Retinal pigment epithelial cell (primary cell): ENCODE results near the gene DDX42.

Source experiments
- DNase-seq: peaks from one replicate; pipeline ENCODE4 v3.0.0-alpha.2; 2010; ENCODE audit warnings: low read depth
- H3K4me3 ChIP-seq: 2 replicates; pipeline ENCODE4 v1.5.1; 2011; ENCODE audit warnings: mild to moderate bottlenecking, low read length, control low read depth, moderate library complexity
- TF ChIP-seq, protein P1 (sequence below): conservative IDR thresholded peaks from 2 replicates; pipeline ENCODE4 v1.5.1; 2011; ENCODE audit warnings: low read depth, low read length, control low read depth, inconsistent platforms

The DDX42 gene

DNA sequence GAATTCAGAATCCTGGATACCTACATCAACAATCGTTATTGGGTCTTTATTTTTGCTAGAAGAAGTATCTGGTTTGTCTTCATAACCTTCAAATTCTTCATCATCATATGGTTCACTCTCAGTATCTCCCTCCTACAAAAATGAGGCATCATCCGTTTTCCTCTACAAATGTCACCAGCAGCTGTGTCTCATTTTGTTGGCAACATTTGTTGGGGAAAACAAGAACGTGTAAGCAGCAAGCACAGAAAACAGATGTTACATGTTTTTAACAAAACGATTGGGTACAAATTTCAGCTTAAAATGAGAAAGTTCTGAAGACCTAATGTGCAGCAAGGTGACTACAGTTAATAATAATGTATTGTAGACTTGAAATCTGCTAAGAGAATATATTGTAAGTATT is 9.3 kb upstream of the DDX42 start:
- no peak overlapping the region for H3K4me3 ChIP-seq
- DNase-seq = no peak
- TF ChIP-seq, protein P1, sequence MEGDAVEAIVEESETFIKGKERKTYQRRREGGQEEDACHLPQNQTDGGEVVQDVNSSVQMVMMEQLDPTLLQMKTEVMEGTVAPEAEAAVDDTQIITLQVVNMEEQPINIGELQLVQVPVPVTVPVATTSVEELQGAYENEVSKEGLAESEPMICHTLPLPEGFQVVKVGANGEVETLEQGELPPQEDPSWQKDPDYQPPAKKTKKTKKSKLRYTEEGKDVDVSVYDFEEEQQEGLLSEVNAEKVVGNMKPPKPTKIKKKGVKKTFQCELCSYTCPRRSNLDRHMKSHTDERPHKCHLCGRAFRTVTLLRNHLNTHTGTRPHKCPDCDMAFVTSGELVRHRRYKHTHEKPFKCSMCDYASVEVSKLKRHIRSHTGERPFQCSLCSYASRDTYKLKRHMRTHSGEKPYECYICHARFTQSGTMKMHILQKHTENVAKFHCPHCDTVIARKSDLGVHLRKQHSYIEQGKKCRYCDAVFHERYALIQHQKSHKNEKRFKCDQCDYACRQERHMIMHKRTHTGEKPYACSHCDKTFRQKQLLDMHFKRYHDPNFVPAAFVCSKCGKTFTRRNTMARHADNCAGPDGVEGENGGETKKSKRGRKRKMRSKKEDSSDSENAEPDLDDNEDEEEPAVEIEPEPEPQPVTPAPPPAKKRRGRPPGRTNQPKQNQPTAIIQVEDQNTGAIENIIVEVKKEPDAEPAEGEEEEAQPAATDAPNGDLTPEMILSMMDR = no peak

DNA sequence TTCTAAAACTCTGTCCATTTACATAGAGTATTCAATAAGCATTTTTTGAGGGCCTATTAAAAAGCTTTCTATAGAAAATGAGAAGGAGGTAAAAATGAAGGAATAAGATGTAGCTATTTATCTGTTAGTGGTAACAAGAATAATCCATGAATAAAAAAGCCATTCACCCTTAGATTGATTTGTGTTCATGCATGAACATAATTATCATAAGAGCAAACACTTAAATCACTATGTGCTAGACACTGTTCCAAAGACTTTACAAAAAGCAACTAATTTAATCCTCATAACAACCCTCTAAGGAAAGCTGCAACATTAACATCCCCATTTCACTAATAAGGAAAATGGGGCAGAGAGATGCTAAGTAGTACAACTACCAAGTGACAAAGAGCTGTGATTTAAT is 7.2 kb upstream of the DDX42 start:
- no peak overlapping the region for H3K4me3 ChIP-seq
- DNase-seq = no peak
- TF ChIP-seq, protein P1 = no peak

DNA sequence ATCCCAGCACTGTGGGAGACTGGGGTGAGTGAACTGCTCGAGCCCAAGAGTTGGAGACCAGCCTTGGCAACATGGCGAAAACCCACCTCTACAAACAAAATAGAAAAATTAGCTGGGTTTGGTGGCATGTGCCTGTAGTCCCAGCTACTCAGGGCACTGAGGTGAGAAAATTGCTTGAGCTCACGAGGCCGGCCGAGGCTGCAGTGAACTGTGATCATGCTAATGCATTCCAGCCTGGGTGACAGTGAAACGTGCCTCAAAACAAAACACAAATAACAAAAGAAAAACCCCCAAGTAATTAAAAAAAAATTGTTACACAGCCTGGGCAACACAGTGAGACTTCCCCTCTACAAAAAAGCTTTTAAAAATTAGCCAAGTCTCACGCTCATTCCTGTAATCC is 5.5 kb upstream of the DDX42 start:
- no peak overlapping the region for H3K4me3 ChIP-seq
- no peak for DNase-seq
- TF ChIP-seq, protein P1 = no peak

DNA sequence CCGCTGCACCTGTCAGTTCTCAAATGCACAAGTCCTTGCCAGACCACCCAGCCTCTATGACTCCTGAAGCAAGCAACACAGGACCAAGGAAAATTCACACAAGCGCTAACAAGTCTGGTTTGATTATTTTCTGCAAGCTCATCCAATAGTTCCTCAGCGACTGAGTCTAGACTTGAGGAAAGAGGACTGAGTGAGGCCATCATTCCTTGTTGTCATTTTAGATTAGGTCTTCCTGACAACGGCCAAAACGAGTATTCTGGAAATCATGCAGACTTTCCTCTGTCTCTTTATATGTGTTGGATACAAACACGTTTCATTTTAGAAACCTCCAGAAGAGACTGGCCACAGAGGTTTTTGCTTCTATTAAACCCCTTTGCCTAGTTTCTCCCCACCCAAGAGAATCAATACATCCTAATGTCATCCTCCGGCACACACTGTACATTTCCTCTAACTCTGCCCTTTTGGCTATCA is 1.1 kb upstream of the DDX42 start:
- peak; percentile 22 for DNase-seq
- TF ChIP-seq, protein P1 = no peak
- H3K4me3 ChIP-seq = peak overlapping the region; percentile 98

DNA sequence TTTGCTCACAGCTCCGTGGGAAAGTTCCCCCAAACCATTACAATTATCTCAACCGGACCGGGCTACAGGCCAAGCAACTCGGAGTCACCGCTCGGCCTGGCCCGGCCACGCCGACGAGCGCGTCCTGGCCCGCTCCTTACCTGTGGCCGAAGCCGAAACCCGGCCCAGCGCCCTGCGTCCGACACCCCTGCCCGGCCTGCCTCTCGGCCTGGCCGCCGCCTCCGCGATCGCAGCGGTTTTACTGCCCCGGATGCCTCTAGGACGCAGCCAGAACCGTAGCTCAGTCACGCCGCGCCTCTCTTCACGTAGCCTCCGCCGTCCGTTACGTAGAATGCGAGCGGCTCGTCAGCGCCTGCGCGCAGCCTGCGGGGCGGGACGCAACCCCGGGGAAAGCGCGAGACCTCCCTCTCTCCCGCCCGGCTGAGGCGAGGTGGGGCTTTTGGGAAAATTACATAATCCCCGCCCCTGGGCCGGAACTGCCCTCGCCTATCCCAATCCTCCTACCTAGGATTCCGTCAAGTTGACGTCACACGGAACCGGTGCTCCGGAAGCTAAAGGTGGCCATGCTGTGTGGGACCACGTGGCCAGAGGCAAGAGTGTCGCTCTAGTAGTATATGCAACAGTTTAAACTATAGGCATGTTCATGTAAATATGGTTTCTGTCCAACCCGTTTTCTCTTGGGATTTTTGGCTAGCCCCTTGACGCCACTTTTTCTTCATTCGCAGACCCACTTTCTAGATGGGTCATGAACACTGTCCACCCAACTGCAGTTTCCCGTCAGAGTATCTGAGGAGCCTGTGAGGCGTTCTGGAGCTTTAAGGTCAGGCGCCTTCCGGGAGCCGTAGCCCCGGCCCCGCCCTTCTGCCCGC is 464 bp upstream of the DDX42 start, which contains the start of gene CCDC47:
Gene CCDC47 (minus strand): TSS at position 326 of the 869 bp plus-strand sequence. CDS start 7,422 bp downstream, outside the sequence.
- TF ChIP-seq, protein P1 = no peak
- H3K4me3 ChIP-seq = peak within 1 kb of the TSS; percentile 98
- DNase-seq = peak; percentile 98

DNA sequence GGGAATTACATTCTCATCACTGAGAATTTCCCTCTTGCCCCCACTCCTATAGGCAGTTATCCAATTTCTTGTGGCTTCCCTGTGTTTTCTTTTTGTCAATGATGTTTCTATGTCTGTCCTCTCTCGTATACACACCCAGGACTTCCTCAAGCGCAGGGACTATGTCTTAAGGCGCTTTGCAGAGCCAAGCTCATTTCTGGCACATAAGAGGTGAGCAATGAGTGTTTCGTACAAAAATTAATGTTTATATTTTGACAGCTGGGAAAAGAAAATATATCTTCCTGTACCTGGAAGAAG is 947 bp downstream of the DDX42 start:
- TF ChIP-seq, protein P1 = no peak
- DNase-seq = no peak
- peak overlapping the region; percentile 98 for H3K4me3 ChIP-seq

DNA sequence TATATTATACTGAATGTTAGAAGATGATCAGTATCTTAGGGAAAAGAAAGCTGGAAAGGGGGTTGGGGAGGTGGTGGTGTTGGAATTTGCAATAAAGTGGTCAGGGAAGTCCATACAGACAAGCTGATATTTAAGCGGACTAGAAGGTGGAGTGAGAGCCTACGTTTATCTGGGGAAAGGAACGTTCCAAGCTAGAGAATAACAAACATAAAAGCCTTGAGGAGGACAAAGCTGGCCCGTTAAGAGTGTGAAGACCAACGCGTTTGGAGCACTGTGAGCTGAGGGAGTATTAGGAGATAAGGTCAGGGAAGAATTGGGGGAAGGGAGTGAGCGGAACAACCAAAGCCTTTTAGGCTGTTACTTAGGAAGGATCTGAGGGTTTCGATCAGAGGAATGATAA is 1.4 kb downstream of the DDX42 start:
- no peak for DNase-seq
- peak overlapping the region; percentile 98 for H3K4me3 ChIP-seq

More for the DNA sequence above, 1.4 kb downstream of the DDX42 start:
- TF ChIP-seq, protein P1 = no peak
